Measurements from ENCODE around the gene ZNF138.
"Not testable (repeated sequence)": the region's sequence is repeated elsewhere in the genome, so short reads cannot be mapped to it uniquely, and the experiment has no call there.

Gene ZNF138

DNA sequence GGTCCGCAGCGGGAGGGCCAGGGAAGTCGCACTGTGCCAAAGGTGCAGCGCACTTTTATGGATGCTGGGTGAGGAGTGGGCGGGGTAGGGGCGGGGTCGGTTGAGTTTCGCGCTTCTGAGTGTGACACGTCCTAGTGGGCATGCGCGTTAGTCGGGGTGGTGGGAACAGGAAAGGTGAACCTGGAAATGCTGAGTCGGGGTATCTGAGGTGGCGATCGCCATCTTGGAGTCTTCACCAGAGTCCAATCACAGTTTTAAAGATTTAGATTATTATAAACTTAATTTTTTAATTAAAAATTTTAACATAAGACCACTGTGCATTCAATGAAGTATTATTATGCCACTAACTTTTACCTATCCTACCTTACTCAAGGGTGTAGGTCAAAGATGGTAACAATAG is 45.7 kb downstream of the ZNF138 start:
- no peak for DNase-seq

DNA sequence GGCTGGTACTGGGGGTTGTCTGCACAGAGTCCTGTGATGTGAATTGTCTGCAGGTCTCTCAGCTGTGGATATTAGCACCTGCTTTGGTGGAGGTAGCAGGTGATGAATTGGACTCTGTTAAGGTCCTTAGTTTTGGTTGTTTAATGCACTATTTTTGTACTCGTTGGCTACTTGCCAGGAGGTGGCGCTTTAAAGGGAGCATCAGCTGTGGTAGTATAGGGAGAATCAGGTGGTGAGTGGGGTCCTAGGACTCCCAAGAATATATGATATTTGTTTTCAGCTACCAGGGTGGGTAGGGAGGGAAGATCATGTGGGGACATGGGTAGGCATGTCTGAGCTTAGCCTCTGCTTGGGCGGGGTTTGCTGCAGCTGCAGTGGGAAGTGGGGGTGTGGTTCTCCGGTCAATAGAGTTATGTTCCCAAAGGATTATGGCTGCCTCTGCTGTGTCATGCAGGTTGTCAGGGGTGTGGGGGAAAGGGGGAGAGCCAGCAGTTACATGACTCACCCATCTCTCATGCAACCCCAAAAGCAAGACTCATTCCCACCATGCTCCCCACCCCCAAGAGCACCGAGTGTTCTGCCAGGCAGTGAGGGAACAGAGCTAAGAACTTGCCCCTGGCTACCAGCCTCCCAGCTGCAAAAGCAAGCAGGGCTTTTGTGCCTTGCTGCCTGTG is 55.2 kb downstream of the ZNF138 start:
- no peak for DNase-seq

DNA sequence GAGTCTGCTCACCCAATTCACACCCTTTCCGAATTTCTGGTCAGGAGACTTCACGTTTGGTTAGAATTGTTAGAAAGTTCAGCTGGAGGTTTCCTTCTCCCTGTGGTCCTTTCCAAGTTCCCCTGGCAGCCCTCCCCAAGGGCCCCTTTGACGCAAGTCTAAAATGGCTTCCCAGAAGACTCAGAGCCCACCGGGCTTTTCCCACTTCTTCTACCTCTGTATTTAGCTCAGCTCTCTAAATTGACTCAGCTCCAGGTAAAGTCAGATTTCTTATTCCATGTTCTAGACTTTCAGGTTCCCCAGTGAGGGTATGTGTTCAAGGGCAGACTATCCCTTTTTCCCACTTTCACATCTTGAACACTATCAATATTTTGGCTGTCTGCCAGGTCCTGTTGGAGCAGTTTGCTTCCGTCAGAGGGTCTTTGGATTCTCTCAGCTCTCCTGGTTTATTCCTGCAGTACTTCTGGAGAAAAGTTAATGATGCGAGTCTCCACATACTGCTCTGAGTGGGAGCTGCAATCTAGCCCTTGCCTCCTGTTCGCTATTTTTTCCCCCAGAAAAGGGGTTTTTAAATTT is 55.8 kb downstream of the ZNF138 start:
- no peak for DNase-seq

DNA sequence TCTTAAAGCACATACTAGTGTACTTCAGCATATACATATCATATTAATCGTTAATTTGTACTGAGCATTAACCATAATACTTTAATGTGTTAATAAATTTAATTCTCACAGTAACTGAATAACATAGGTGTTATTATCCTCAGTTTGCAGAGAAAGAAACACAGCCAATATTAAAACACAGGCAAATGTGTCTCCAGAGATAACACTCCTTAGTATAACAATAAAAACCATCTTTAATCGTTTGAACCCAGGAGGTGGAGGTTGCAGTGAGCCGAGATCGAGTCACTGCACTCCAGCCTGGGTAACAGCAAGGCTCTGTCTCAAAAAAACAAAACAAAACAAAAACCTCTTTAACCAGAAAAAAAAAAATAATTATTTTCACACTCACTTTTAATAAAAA is 59.5 kb downstream of the ZNF138 start:
- no peak for DNase-seq

DNA sequence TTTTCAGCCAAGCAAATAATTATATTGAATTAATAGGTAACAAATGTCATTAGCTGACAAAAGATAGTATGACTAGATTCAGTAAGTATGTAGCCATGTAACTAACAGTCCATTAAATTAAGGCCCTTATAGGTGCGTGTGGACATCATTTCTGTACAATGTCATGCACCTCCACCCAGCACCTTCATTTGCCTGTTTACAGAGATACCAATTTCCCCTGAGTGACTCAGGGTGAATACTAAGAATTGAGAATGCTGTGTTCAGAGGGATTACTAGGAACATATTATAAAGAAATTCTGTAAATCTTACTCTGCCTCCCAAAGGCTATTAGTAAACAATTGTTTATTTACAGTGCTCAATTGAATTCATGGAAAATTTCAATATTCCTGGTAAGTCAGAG is 60.7 kb downstream of the ZNF138 start:
- no peak for DNase-seq

DNA sequence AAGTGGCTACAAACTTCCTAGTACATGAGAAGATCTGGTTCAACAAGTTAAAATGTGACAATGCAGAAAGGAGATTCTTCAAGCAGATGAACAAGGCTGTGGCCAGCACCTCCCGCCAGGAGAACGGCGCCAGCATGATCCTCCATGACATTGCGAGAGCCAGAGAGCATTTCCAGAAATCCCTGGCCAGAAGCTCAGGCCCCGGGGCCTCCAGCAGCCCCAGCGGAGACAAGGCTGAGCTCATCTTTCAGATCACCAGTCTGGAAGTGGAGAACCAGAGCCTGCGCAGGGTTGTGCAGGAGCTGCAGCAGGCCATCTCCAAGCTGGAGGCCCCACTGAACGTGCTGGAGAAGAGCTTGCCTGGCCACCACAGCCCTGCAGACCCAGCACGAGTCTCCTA is 68.8 kb downstream of the ZNF138 start:
- DNase-seq: no peak

DNA sequence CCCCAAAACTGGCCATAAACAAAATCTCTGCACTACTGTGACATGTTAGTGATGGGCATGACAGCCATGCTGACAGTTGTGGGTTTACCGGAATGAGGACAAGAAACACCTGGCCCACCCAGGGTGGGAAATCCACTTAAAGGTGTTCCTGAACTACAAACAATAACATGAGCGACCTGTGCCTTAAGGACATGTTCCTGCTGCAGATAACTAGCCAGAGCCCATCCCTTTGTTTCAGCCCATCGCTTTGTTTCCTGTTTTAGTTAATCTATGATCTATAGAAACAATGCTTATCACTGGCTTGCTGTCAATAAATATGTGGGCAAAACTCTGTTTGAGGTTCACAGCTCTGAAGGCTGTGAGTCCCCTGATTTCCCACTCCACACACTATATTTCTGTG is 69.3 kb downstream of the ZNF138 start:
- not testable (repeated sequence) for DNase-seq

DNA sequence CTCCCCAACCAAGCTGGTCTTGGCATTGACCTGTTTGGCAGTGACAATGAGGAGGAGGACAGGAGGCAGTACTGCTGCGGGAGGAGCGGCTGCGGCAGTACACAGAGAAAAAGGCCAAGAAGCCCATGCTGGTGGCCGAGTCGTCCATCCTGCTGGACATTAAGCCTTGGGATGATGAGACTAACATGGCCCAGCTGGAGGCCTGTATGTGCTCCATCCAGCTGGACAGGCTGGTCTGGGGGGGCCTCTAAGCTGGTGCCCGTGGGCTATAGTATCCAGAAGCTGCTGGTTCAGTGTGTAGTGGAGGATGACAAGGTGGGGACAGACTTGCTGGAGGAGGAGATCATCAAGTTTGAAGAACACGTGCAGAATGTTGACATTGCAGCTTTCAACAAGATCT is 69.7 kb downstream of the ZNF138 start:
- DNase-seq: no peak

DNA sequence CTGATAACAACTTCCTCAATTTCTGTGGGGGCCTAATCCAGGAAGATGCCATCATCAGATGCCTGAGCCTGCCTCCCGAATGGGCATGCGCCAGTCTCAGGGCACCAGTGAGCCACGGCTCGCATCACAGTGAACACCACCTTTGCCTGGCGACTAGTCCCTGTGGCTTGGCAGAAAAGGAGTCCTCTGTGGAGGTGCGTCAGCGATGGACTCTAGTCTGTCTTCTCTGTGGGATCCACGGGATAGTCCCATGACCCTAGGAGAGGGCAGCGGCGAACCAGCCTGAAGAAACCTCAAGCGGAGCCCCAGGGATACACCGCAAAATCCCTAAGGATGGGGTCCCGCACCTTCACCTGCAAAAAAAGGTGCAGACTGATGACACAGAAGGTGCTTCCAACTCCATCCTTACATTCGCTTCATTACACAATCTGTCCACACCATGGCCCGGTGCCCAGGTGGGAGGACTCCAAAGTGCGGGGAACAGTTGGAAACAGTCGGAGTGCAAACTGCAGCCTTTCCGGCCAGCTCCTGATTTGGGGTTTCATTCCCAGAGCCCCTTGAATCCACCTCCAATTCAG is 73.7 kb downstream of the ZNF138 start:
- no peak for DNase-seq

DNA sequence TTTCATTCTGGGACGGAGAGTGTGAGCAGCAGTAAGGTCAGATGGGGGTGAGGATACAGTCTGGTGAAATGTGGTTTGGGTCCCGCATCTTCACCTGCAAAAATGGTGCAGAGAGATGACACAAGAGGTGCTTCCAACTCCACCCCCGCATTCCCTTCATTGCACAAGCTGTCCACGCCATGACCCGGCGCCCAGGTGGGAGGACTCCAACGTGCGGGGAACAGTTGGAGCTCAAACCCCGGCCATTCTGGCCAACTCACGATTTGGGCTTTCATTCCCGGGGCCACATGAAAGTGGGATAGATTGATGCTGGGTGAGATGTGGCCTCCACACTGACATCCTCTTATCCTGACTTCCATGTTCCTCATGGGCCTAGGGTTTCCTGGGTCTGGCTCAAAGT is 74.3 kb downstream of the ZNF138 start:
- DNase-seq: no peak

DNA sequence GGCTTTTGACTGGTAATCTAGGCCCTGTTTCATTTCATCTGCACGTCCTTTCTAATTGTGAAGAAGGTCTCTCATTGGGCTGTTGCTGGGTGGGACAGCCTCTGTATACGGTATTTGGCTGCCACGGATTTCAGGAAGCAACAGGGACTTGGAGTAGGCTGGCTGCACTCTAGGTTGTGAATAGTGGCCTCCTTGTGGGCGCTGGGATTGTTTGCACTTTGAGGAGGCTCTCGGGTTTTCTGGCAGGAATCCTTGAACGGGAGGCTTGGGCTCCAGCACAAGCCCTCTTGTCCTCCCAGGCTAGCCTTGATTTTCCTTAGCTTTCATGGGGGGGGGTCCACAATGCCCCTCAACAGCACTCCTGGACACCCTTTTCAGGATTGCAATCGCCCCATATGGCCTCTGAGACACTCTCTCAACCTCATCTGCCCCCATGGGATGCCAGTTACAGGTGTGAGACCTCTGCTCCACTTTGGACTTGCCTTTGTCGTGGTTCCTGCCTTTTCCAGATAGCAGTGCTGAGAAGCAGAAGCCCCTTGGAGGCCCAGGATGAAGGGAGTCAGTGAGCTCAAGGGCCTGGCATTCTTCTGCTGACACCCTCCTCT is 75.0 kb downstream of the ZNF138 start:
- DNase-seq: no peak

DNA sequence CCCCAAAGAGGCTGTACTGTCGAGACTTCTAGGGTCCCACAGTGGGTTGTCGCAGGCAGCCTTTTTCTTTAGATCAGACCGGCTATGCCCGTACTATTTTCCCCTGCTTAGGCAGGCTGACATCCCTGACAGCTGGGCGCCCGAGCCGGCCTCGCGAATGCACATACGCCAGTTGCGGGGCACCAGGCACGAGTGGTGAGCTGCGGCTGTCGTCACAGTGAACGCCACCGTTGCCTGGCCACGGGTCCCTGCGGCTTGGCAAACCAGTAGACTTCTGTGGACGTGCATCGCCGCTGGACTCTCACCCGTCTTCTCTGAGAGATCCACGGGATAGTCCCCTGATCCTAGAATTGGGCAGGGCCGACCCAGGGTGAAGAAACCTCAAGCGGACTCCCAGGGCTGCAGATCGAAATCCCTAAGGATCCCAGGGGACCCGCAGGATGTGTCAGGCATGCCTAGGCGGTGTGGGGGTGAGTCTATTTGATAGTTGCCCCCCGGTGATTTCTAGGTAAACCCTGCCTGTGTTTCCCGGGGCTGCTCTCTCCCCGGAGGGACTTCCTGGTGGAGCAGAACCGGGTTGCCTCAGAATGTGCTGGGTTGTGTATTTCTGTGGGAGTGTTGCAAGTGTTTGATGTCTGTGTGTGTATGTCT is 75.8 kb downstream of the ZNF138 start:
- DNase-seq: no peak

DNA sequence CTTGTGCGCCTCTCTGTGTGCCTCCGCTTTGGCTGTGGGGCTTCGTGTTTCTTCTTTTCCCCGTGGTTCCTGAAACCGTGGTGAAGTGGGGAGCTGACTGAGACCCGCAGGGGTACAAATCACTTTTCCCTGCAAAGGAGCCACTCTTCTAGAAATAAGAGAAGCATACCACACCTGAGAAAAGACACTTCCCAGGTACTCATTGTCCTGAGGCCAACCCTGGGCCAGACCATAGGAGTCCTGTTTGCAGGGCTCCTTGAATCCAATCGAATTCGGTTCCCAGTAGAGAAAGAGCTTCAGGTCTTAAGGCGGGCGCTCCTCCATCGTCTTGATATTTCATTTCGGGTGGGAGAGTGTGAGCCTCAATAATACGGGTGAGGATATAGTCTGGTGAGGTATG is 76.4 kb downstream of the ZNF138 start:
- no peak for DNase-seq

DNA sequence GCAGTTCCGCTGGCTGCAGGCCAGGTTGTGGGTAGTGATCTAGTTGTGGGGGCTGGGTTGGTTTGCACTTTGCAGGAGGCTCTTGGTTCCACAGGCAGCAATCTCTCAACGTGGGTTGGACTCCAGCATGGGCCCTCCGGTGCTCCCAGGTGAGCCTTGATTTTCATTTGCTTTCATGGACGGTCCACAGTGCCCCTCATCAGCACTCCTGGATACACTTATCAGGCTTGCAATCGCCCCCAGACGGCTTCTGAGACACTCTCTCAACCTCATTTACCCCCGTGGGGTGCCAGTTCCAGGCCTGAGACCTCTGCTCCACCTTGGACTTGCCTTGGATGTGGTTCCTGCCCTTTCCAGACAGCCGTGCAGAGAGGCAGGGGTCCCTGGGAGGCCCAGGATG is 77.5 kb downstream of the ZNF138 start:
- DNase-seq: no peak

DNA sequence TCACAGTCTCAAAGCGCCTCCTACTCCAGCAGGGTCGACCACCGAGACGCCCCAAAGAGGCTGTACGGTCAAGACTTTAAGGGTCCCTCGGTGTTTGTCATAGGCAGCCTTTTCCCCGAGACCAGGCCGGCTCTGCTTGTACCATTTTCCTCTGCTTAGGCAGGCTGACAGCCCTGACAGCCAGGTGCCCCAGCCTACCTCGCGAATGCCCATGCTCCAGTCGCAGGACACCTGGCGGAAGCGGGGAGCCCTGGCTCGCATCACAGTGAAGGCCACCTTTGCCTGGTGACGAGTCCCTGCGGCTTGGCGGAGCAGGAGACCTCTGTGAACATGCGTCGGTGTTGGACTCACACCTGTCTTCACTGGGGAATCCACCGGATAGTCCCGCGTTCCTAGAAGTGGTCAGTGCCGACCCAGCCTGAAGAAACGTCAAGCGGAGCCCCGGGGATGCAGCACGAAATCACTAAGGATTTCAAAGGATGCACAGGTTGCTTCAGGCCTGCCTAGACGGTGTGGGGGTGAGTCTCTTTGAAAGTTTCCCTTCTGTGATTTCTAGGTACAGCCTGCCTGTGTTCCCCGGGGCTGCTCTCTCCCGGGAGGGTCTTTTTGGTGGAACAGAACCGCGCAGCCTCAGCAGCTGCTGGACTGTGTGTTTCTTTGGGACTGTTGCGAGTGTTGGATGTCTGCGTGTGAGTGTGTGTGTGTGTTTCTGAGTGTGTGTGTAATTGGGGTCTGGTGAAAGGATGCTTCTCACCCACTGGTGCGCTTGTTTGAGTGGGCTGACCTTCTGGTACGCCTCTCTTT is 78.3 kb downstream of the ZNF138 start:
- DNase-seq: no peak

DNA sequence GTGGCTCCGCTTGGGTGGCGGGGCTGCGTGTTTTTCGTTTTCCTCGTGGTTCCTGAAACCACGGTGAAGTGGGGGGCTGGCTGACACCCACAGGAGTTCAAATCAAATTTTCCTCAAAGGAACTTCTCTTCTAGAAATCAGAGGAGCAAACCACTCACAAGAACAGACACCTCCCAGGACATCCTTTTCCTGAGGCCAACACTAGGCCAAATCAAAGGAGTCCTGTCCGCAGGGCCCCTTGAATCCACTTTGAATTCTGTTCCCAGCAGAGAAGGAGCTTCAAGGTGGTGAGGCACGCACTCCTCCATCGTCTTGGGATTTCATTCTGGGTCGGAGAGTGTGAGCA is 78.9 kb downstream of the ZNF138 start:
- DNase-seq: no peak

DNA sequence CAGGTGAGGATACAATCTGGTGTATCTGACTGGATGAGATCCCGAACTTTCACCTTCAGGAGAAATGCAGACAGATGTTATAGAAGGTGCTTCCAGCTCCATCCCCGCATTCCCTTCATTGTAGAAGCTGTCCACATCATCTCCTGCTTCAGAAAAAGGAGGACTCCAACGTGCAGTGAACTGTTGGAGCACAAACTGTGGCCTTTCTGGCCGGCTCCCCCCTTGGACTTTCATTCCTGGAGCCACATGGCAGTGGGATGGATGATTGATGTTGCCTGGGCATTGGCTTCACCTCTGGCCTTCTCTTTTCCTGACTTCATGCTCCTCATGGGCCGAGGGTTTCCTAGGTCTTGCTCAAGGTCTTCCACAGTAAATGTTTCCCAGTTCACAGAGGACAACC is 79.3 kb downstream of the ZNF138 start:
- DNase-seq: no peak

DNA sequence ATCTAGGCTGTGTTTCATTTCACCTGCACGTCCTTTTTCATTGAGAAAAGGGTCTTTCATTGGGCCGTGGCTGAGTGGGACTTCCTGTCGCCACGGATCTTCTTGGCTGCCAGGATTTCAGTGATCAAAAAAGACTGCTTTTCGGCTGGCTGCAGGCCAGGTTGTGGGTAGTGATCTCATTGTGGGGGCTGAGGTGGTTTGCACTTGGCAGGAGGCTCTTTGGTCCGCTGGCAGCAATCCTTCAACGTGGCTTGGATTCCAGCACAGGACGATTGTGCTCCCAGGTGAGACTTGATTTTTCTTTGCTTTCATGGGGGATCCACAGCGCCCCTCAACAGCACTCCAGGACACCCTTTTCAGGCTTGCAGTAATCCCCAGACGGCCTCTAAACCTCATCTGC is 79.9 kb downstream of the ZNF138 start:
- no peak for DNase-seq

DNA sequence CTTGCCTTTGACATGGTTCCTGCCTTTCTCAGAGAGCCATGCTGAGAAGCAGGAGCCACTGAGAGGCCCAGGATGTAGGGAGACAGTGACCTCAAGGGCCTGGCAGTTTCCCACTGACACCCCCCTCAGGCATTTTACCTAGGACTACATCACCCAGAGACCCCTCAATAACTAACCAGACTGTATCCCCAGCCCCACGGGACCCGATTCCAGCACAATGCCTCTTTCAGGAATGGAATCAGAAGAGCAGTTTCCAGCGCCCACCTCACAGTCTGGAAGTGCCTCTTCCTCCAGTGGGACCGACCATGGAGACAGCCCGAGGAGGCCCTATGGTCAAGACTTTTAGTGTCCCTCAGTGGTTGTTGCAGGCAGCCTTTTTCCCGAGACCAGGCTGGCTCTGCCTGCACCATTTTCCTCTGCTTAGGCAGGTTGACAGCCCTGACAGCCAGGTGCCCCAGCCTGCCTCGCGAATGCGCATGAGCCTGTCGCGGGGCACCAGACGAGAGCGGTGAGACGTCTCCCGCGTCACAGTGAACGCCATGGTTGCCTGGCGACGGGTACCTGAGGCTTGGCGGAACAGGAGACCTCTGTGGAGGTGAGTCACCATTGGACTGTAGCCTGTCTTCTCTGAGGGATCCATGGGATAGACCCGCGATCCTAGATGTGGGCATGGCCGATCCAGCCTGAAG is 80.5 kb downstream of the ZNF138 start:
- no peak for DNase-seq

DNA sequence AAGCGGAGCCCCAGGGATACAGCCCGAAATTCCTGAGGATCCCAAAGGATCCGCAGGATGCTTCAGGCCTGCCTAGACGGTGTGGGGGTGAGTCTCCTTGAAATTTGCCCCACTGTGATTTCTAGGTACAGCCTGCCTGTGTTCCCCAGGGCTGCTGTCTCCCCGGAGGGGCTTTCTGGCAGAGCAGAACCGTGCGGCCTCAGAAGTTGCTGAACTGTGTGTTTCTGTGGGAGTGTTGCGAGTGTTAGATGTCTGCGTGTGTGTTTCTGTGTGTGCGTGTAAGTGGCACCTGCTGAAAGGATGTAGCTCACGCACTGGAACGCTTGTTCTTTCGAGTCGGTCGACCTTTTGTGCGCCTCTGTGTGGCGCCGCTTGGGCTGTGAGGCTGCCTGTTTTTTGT is 81.0 kb downstream of the ZNF138 start:
- DNase-seq: no peak

DNA sequence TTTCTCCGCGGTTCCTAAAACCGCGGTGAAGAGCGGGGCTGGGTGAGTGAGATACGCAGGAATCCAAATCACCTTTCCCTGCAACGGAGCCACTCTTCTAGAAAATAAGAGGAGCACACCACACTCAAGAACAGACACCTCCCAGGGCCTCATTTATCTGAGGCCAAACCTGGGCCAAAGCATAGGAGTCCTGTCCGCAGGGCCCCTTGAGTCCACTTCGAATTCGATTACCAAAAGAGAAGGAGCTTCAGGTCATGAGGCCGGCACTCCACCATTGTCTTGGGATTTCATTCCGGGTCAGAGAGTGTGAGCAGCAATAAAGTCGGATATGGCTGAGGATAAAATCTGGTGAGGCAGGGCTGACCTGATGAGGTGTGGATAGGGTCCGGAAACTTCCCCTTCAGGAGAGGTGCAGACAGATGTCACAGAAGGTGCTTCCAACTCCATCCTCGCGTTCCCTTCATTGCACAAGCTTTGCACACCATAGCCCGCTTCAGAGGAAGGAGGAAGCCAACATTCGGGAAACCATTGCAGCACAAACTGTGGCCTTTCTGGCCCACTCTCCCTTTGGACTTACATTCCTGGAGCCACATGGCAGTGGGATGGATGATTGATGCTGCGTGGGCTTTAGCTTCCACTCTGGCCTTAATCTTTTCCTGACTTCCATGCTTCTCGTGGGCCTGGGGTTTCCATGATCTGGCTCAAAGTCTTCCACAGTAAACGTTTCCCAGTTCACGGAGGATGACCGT is 81.6 kb downstream of the ZNF138 start:
- no peak for DNase-seq
